Cardiac fibroblast (primary cell): Measurements from ENCODE around the gene STARD13.

Experiments used
- DNase-seq, 2 donors: peaks; one replicate each; pipeline versions ENCODE4 v3.0.0 to v3.0.0-alpha.2; 2010; ENCODE audit warnings: low read depth in 2 of 2
- H3K4me3 ChIP-seq, 2 donors: replicated peaks in 1 of 2; 1 replicate in 1 of 2; 2 replicates in 1 of 2; pipeline ENCODE4 v1.5.1; 2011; ENCODE audit warnings: low read depth in 2 of 2, low read length in 2 of 2, mild to moderate bottlenecking in 2 of 2, moderate library complexity in 1 of 2
- CTCF ChIP-seq: IDR thresholded peaks from one replicate; pipeline ENCODE4 v1.5.1; 2011; ENCODE audit warnings: low read depth, mild to moderate bottlenecking, low read length, inconsistent platforms

The STARD13 gene

GRCh38 chr13:33188093-33188882, 97.3 kb downstream of the STARD13 start:
- H3K4me3 ChIP-seq: no peak overlapping the region
- peak; percentile 51 to 56 for DNase-seq
- no peak for TF ChIP-seq CTCF

- TF ChIP-seq CTCF: no peak
- peak; percentile 70 to 90 for DNase-seq
- no peak overlapping the region for H3K4me3 ChIP-seq
These were observed 98.7 kb downstream of the STARD13 start for GRCh38 chr13:33186861-33187291.

GRCh38 chr13:33185853-33186252, 99.7 kb downstream of the STARD13 start:
- DNase-seq: no peak
- no peak overlapping the region for H3K4me3 ChIP-seq
- TF ChIP-seq CTCF: no peak

GRCh38 chr13:33184530-33184929, 101.0 kb downstream of the STARD13 start:
- no peak for DNase-seq
- H3K4me3 ChIP-seq: no peak overlapping the region
- TF ChIP-seq CTCF: no peak

- H3K4me3 ChIP-seq: no peak overlapping the region
- peak in 1 of 2 donors; percentile 46 for DNase-seq
- TF ChIP-seq CTCF: no peak
These were observed 101.5 kb downstream of the STARD13 start for GRCh38 chr13:33184112-33184490.

- DNase-seq: peak in 1 of 2 donors; percentile 77
These were observed 102.0 kb downstream of the STARD13 start for GRCh38 chr13:33183431-33184111.

More at GRCh38 chr13:33183431-33184111, 102.0 kb downstream of the STARD13 start:
- no peak for TF ChIP-seq CTCF
- H3K4me3 ChIP-seq: no peak overlapping the region
